HT1080 (cell line): ENCODE measurements around the gene ERCC1. TPM values are rescaled to one million over a fixed set of nuclear protein-coding genes. Genes with fewer than 3 reads are reported as not detected.

Experiments
- DNase-seq: peaks from one replicate; pipeline ENCODE4 v3.0.0-alpha.2; 2015; ENCODE audit warnings: low read depth
- total RNA-seq: library from RNA; depleted of rRNA; stranded (reverse); fragments of >200 nt; shearing (Covaris generic); gene quantifications from 2 replicates; pipeline ENCODE4 v1.2.3, GENCODE V29; 2014

The ERCC1 gene
- total RNA-seq, 1 experiment from 2014 or later: 125 TPM

DNA sequence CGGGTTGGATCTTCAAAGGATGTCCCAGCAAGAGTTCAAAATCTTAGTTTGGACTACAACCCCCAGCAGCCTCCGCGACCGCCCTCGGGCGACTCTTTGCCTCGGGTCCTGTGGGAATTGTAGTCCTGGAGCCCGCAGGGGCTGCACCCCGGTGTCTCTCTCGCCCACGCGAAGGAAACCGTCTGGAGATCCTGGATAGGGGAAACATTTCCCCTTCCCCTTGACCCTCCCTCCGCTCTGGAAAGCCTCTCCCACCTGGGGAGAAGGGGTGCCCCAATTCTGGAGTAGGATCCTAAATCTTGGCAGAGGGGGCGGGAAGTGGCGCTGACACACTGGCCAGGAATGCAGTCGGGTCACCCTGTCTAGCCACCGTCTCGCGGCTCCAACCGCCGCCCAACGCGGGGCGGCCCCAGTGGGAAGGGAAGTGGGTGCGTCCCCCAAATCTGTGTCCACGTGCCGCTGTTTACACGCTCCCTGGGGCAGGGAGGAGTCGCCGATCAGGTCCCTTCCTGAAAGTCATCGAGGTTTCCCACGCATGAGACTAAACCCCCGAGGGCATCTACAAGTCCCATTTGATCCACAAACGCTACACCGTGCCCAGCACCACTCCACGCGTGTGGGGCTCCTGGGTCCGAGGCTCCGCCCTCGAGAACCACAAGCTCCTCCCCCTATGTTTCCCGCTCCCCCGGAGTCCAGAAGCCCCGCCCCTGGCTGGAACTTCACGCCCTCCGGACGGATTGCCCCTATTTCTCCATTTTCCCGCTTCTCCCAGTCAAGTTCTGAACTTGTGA is 18.1 kb downstream of the ERCC1 start:
- DNase-seq: peak; percentile 94

DNA sequence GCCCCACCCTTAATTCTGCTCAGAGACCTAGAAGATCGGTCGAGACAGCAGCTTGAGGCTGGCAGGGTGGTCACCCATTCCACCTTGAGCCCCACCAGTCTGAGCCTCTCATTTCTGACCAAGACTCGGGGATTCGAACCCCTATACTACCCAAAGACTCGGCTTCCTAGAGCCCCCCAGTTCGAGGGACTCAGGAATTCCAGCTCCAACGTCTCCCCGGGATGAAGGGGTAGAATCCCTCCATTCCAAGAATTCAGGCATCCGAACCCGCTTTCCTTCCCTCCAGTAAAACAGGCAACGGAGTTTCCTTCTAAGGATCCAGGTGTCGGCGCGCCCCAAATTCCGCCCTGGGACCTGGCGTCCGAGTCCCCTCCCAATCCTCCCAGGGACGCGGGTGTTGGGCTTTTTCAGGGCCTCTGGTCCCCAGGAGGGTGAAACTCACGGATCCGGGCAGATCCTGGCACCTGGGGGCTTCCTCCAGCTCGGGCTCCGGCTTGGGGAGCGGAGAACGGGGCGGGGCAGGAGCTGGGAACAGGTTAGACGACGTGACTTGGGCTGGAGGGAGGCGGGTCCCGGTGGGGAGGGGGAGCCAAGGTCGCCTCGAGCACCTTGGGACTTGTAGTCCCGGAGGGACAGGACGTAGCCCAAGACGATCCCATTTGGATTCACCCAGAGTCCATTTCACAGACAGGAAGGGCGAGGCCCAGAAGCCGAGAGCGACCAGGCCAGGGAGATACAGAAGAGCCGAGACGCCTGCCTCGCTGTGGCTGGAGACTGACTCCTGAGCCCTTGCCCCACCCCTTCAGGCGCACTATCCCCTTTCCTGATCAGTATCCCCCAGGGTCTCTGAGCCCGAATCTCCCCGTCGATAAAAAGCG is 18.9 kb downstream of the ERCC1 start, which contains the start of gene PPP1R13L:
PPP1R13L (minus strand) TSS at position 513 of the 878 bp plus-strand sequence. CDS start 6,751 bp downstream, outside the sequence.
- DNase-seq: peak; percentile 94

DNA sequence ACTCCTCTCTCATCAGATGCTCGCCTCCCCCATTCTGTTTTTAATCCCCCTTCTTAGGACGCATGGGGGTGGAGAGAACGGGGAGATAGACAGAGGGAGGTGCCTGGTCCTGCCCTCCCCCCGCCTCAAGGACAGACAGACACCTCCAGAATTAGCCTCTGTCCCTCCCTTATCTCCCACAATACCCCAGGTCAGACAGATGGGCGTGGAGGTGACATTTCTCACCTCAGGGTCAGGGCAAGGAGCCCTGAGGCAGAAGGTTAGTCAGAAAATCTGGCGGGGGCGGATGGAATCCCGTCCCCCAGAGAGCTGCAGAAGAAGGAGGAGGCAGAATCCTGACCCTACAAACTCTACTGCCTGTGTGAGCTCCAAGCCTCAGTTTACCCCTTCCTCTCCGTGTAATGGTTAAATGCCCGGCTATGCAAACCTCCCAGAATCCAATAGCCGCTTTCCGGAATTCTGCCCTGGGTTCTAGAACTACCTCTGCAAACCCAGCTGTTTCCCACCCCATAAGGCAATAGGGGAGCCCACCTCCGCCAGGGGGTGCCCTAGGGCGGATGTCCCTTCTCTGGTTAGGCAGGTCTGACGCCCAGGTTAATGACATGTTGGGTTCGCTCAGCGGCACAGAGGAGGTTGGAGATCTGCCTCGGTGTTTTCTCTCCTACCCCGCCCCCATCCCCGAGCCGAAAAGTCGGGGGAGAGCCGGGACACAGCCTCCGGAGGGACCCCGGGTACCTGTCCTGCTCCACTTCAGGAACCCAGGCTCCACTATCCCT is 19.7 kb downstream of the ERCC1 start:
- DNase-seq: peak; percentile 67

DNA sequence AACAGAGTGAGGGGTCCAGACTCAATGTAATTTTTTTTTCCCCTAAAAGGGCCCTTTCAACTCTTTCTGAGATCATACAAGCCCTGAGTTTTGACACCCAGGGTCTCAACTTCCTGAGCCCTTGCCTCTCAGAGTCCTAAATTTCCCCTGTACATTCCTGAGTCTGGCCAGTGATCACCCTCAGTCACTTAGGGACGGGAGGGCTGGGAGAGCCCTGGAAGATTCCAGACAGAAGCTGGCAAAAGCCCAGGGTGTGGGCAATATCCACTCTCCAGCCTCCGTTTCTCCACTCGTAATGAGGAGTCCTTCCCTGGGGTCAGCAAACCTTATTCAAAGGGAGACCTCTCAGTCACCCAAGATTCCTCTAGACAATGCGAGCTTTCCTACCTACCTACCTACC is 20.4 kb downstream of the ERCC1 start:
- DNase-seq: no peak

DNA sequence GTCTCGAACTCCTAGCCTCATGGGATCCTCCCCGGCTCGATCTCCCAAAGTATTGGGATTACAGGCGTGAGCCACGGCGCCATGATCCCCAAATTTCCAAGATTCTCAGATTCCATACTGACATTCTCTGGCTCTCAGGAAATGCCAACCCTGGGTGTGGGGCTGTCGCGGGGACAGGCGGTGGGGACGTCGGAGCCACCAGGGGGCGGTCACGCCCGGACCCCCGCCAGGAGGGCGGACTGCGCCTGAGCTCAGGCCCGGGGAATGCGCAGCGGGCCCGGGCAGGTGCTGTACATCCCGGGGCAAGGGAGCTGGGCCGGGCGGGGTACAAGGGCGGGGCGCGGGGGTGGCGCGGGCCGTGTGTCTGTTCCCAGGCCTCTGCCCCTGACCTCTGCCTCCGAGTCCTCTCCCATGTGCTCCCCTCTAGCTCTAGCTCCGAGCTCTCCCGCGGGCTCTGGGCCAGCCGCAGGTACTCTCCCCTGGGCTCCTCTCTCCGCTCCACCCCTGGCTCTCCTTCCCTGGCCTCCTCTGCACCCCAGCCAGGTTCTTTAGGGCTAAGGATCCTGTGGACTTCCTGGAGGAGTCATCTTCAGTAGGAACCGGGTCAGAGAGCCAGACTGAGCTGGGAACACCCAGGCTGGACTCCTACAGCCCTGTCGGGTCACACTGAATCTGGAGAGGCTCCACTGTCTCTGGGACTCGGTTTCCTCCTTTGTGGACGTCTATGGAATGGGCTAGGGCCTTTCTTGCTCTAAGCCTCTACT is 21.2 kb downstream of the ERCC1 start:
- no peak for DNase-seq

DNA sequence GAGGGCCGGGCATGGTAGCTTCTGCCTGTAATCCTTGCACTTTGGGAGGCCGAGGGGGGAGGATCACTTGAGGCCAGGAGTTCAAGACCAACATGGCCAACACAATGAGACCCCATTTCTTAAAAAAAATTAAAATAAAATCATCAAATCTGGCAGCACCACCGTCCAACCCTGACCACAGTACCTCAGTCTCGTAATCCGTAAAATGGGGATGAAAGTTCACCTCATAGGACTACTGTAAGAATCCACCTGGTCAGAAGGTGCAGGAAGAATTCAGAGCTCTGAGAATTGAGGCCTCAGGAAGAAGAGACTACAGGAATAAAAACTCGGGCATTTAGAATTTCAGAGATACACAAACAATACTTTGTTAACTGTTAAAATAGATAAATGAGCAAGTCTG is 21.9 kb downstream of the ERCC1 start:
- no peak for DNase-seq

DNA sequence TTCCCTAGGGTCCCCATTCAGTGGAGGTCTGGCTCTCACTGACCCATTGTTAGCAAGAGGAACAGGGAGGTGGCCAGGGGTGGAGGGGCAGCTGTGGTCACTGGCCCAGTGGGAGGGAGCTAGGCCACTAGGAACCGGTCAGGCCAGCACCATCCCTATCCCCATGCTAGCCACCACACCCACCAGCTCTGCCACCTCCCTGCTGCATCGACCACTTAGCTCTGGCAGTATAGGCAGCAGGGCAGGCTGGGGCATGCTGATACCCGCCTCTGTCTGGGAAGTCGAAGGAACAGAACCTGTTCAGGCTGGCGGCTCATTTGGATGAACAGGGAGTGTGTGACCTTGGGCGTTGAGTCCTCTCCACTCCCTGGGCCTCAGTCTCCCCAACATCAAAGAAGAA is 23.5 kb downstream of the ERCC1 start:
- no peak for DNase-seq

DNA sequence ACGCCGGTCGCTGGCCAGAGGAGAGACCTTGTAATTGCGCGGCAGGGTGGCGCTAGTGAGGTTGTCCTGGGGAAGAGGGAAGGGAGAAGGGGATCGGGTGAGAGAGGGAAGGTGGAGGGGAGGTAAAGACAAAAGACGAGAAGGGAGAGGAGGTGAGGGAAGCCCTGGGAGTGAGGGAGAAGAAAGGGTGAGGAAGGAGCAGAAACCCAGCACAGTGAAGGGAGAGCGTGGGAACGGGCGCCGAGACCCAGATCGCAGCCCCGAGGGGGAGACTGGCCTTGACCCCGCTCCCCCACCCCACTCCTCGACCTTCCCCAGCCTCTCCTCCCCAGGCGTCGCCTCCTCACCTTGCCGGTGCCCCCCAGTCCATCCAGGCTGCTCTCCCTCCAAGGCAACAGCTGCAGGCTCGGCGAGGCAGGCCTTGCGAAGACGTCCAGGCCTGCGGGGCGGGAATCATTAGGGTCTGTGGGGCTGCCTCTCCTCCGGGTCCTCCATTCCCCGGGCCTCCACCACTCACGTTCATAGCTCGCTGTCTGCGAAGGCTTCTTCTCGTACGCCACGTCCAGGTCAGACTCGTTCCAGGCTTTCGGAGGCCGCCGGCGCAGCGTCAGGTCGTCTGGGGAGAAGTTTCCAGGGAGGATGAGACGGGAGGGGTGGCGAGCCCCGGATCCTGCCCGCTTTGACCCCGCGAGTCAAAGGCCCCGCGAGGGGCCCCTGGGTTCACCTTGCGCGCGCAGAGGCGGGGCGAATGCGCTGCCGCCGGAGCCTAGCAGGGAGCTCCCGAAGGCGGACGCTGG is 27.7 kb downstream of the ERCC1 start:
- no peak for DNase-seq

DNA sequence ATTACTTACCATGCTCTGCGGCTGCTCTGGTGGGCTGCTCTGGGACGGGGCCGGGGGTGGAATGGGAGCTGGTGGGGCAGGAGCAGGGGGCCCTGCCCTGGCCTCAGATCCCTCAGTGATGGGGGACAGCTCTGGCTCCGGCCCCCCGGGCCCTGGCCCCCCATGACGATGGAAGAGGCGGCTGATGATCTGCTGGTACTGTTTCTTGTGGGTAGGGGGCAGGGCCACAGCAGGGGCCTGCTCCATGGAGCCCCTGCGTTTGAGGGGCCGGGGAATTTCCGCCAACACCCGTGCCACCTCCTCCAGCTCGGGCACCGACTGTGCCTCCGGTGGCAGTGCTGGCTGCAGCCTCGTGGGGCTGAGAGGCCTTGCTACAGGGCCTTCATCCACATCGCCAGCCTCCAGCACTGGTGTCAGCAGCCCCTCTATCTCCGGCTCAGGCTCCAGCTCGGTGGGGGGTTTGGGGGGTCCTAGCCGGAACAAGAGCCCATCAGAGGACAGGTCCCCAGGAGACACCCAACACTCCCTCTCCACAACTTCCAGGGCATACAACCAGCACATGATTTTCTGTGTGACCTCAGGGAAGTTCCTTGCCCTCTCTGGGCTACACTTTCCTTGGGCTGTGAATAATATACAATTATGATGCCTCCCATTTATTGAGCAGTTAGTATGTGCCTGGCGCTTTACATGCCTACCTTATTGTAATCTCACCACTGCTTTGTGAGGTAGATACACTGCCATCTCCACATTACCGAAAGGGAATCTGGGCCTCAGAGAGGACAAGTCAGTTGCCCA is 31.6 kb downstream of the ERCC1 start:
- no peak for DNase-seq

DNA sequence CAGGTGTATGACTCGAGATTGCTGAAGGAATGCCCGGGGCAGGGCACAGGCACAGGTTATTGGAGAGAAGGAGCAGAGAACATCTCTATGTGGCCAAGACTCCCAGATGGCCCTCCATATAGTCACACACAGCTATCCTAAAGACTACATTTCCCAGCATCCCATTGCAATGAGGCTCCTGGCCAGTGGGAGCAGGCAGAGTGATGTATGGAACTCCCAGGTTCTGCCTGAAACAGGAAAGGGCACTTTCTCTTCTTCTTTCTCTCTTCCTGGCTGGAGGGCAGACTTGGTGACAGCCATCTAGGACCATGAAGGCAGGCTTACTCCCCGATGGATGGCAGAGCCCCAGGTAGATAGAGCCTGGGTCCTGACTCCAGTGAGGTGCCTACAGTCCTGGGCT is 32.4 kb downstream of the ERCC1 start:
- DNase-seq: no peak

DNA sequence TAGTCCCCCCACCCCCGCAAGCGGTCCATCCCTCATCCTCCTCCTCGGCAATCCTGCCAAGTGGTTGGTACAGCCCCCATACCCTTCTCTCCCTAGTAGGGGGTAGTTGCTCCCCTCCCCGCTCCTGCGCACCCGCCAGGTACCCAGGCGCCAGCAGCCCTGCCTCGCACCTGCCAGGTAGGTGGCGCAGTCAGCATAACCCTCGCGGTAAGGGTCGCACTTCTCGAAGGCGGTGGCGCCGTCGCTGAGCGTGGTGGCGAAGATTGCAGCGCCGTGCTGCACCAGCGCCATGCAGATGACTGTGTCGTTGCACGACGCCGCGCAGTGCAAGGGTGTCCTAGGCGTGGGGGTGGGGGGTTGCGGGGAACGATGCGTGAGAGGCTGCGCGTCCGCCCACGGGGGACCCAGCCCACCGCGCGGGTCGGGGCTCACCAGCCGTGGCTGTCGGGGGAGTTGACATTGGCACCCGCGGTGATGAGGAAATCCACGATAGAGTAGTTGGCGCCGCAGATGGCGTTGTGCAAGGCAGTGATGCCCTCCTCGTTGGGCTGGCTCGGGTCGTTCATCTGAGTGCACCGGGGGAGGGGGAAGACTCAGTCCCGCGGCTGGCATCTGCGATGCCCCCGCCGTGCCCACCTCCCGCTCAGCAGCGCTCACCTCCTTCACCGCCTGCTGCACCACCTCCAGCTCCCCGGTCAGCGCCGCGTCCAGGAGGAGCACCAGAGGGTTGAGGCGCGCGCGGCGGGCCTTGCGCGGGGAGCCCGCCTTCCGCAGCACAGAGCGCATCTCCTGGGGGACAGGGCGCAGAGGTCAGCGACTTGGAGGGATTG is 38.1 kb downstream of the ERCC1 start:
- no peak for DNase-seq

DNA sequence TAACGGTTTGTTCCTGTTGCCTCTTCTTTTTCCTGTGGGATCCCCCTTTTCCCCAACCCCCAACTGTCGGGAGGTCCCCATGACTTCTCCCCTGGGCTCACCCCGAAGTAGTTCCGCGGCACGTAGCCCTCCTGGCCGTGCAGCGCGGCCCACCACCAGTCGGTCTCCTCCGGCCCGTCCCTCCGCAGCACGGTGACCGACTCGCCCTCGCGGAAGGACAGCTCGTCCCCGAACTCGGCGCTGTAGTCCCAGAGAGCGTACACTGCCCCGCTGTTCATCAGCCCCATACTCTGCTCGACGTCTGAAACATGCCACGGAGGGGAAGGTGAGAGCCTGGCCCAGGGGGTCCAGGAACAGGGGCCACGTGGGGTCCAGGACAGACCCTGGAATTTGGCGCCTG is 41.3 kb downstream of the ERCC1 start:
- no peak for DNase-seq

DNA sequence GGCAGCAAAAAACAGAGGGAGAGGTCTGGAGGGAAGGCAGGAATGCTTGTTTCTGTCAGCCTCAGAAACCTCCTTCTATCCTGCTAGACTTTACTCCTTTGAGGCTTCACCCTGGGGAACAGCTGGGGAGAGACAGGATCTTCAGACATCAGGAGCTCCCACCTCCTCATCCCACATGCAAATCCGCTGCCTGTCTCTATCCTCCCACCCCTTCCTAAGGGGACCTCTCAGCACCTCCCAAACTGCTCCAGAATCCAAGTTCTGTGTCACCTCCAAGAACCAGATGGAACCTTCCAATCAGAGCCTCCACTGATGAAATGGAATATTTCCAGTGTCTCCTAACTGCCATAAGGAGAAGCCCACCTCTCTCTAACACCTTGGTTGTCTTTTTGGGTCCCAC is 43.6 kb downstream of the ERCC1 start:
- DNase-seq: no peak

DNA sequence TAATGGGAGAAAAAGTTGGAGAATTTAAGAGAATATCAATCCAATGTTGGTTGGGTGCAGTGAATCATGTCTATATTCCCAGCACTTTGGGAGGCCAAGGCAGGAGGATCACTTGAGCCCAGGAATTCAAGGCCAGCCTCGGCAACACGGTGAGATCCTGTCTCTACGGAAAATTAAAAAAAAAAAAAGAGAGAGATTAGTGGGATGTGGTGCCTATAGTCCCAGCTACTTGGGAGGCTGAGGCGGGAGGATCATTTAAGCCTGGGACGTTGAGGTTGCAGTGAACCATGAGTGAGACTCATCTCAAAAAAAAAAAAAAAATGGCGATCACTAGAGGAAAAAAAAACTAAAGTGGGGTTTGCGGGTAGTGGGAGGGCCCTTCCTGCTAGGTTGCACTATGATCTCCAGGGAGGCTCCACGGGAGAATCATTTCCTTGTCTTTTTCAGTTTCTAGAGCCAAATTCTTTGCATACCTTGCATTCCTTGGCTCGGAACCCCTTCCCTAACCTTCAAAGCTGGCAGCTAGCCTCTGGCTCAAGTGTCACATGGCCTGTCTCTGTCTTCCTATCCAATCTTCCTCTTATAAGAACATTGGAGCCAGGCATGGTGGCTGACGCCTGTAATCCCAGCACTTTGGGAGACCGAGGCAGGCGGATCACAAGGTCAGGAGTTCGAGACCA is 47.5 kb downstream of the ERCC1 start:
- DNase-seq: peak; percentile 98

DNA sequence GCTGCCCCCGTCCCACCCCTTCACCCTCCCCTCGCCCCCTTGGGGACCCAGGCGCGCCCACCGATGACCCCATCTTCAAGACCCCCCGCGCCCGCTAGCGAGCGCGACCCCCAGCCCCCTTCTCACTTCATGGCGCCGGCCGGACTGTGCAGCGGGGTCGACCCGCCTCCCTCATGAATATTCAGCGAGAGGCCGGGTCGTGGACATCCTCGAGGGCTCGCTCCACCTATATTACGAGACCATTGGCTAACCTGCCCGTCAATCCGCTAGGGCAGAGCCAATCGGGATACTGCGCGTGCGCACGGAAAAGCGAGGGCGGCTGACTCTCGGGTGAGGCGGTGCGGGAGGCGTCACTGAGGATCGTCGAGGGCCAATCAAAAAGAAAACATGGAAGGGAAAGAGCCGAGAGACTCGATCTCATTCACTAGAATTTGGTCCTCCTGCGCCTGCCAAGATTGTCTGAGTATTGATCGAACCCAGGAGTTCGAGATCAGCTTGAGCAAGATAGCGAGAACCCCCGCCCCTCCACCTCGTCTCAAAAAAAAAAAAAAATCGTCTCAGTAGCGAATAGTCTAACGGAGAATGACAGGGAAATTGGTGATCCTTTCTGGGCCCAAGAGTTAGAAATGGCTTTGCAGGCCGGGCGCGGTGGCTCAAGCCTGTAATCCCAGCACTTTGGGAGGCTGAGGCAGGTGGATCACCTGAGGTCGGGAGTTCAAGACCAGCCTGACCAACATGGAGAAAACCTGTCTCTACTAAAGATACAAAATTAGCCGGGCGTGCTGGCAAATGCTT is 53.1 kb downstream of the ERCC1 start, which contains the start of gene ERCC2:
ERCC2 (minus strand) TSS at position 164 of the 795 bp plus-strand sequence; CDS start at position 131, 33 bp downstream.
- peak; percentile 97 for DNase-seq

DNA sequence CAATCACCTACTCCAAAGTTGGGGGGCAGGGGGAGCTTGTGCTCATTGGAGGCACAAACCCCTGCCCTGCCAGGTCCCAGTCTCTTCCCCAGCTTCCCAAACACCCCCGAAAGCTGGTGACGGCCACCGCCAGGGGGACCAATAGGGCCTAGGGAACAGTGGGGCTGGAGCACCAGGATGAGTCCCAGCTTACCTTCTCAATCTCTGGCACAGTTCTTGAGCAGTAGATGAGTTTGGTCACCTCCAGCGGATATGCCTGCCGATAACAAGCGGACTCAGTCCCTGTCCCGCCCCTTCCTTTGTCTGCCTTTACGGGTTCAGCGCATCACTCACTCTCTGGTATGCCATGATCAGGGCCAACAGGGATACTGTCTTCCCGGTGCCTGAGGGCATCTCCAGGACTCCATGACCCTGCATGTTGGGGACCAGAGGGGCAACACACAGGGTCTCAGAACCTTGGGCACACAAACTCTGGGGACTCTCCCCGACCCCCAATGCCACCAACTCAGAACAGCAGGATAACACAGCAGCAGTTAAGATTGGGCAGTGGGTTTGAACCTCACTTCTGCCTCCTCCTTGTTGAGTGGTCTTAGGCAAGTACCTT is 54.9 kb downstream of the ERCC1 start:
- DNase-seq: no peak
